NCI-H2081 treated with DMSO at 0.1 percent for 48 hours (cell line): ENCODE measurements around the gene BOC.

ENCODE experiments used
- DNase-seq: peaks from one replicate; lab custom pipeline; 2025; lab: John Stamatoyannopoulos, UW

The BOC gene

GRCh38 chr3:113225286-113225685 lies 13.9 kb downstream of the BOC start:
- no peak for DNase-seq

DNA sequence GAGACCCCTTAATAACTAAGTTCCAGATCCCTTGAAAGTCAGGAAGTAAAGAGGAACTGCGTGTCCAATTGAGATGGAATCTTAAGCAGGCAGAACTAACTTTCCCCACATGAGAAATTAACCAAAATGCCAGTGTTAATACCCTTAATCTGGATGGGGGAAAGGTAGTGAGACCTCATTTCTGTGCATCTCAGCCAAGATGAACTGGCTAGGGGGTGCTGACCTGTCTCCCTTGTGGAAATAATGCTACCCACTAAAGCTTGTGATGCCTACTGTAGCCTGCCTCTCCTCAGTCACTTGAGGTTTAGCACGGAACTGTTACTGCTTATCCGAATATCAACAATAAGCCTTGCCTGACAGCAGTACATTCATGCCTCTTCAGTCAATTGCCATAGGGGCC lies 15.1 kb downstream of the BOC start:
- no peak for DNase-seq

- DNase-seq, result no peak
These were observed 15.8 kb downstream of the BOC start for GRCh38 chr3:113227146-113227545.

- no peak for DNase-seq
These were observed 17.3 kb downstream of the BOC start for GRCh38 chr3:113228498-113229286.

- DNase-seq, result no peak
These were observed 20.0 kb downstream of the BOC start for GRCh38 chr3:113231391-113231790.

GRCh38 chr3:113231827-113232253 lies 20.5 kb downstream of the BOC start:
- peak; percentile 61 for DNase-seq

GRCh38 chr3:113232342-113232741 lies 21.0 kb downstream of the BOC start:
- no peak for DNase-seq

DNA sequence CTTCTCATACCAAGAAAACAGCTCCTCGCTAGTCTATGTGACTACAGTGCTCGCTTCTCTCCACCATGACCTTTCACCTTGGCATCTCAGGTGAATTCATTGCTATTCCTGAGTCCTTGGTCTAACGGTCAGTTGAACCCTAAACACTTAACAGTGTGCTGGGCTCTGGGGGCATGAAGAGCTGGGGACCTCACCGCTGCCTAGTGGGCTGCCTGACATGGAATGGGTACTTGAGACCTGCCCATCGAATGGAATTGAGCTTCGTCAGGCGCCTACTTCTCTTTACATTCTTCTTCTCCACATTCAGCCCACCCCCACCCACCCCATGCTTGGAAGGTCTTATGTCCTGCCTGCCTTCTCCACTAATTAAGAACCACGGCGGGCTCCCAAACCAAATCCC lies 22.1 kb downstream of the BOC start:
- no peak for DNase-seq

- no peak for DNase-seq
These were observed 22.7 kb downstream of the BOC start for GRCh38 chr3:113234028-113234427.

- DNase-seq, result no peak
These were observed 23.4 kb downstream of the BOC start for GRCh38 chr3:113234688-113235260.

DNA sequence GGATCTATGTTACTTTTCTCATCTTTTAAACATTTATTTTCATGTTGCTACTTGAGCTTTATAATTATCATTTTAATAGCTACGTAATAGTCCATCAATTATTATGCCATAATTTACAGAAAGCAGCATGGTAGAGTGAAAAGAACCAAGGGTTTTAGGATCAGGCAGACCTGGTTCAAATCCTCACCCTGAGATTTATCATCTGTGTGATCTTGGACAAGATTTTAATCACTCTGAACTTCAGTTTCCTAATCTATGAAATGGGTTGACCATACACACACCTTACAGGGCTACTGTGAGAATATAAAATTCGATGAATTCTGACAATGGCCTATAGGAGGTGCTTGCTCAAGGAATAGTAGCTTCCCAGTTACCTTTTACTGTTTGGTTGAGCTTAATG lies 27.1 kb downstream of the BOC start:
- DNase-seq, result no peak

GRCh38 chr3:113240841-113241240 lies 29.5 kb downstream of the BOC start:
- DNase-seq, result no peak

DNA sequence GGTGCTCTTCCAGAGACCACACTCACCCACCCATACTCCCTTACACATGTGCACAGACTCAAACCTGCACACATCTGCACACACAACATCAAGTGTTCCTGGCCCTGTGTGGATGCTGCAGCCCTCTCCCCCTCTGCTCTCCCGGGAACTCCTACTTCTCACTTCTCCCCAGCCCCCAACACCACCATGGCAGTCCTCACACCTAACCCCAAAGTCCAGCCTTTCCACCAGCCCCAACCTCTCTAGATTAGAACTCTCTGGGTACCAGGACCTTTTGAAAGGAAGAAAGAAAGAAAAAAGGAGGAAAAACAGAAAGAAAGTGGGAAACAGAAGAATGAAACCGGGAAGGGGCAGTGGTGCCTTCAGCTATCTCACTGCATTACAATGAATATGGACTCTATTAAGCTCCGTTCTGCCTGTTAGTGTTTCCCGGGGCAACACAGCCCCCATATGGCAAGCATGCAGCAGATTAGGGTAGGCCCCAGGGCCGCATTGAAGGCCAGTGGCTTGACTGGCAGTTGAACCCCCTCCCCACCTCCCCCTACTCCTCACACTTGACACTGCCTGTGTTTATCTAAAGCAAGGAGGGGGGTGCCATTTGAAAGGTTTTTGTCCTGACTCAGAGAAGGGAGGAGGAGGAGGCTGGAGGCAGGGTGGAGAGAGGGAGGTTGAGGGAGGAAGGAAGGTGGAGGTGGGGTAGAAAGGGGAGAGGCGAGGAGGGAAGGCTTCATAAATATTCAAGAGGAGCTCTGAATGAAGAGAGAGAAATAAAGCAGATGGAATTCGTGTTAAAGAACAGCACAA lies 30.1 kb downstream of the BOC start:
- DNase-seq, result no peak

DNA sequence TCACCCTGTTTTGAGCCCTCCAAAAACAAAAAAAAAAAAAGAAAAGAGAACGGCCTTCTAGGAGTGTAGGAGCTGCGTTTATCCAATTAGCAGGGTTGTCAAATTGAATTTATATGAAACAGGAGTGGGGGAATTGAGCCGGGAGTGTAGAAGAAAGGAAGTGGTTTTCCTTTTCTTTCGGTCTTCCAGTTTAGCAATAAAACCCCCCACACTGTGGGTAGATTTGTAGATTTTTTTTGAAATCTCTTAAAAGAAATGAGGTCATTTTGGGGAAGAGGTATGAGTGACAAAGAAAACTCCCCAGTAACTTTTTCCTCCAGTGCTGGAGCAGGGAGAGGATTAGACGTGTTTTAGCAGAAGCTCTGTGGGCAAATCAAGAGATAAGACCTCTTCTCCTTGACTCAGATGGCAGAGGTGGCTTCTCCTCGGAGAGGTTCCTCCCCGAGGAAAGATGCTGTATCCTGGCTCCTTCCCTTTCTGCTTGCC lies 30.8 kb downstream of the BOC start:
- no peak for DNase-seq

DNA sequence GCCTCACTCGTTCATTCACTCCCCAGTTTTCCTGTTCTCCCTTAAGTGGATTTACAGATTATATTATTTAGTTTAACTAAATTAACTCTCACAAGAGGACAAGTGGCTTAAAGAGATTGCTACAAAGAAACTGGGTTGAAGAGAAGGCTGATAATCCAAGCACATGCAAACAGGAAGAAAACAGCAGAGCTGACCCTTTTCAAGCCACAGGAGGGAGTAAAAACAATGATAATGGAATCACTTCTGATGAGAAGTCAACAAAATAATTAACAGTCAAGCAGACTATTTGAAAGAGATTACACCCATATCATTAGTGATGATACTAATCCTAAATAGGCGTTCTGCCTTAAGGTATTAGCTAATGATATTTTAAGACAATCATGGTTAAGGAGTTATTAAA lies 31.7 kb downstream of the BOC start:
- no peak for DNase-seq

- DNase-seq, result no peak
These were observed 32.5 kb downstream of the BOC start for GRCh38 chr3:113243846-113244245.

- no peak for DNase-seq
These were observed 34.4 kb downstream of the BOC start for GRCh38 chr3:113245761-113246161.

DNA sequence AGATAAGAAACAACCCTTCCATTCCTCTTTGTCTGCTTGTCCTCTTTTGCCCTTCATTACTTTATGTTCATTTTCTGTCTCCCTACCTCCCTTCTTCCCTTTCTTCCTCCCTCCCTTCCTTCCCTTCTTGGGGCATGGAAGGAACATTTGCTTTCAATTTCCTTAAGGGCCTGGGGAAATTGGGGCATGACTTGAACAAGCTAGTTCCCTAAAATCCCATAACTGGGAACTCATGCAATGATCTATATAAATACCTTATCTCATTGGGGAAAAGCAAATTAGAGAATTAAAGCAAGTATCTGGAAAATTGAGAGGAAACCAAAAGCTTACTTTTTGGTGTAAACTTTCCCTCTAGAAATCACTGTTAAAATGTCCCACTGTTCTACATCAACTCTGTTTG lies 35.7 kb downstream of the BOC start:
- no peak for DNase-seq

- DNase-seq, result no peak
These were observed 36.5 kb downstream of the BOC start for GRCh38 chr3:113247675-113248458.

GRCh38 chr3:113249111-113249510 lies 37.8 kb downstream of the BOC start:
- DNase-seq, result no peak

DNA sequence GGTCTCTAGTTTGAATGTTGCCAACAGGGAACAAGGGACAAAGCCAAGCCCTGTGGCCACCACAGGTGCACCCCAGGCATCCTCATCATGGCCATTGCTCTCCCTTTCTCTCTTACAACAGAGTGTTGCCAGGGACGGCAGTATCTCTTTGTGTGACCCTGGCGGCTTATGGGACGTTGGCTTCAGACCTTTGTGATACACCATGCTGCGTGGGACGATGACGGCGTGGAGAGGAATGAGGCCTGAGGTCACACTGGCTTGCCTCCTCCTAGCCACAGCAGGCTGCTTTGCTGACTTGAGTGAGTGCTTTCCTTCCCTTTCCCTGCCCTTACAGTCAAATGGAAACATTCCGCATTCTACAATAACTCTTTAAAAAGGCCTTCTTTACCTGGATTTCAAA lies 38.2 kb downstream of the BOC start:
- DNase-seq, result no peak

GRCh38 chr3:113250566-113250965 lies 39.2 kb downstream of the BOC start:
- DNase-seq, result no peak
